Hepatocyte (in vitro differentiated cells): ENCODE data around the gene PCDHGC5. TPM values are rescaled to one million over a fixed set of nuclear protein-coding genes. Genes with fewer than 3 reads are reported as not detected.

Experiments
- DNase-seq: peaks from one replicate; pipeline ENCODE4 v3.0.0-alpha.2; 2016; ENCODE audit warnings: low spot score
- H2AFZ ChIP-seq: fragments of 200-600 bp; sonication (generic); 2 replicates; pipeline ENCODE4 v1.6.0; 2016; ENCODE audit warnings: antibody characterized with exemption, mild to moderate bottlenecking
- H3K27ac ChIP-seq: fragments of 200-600 bp; sonication (generic); 2 replicates; pipeline ENCODE4 v1.5.1; 2016; ENCODE audit warnings: mild to moderate bottlenecking
- H3K27me3 ChIP-seq: fragments of 200-600 bp; sonication (generic); 2 replicates; pipeline ENCODE4 v1.6.1; 2016
- H3K36me3 ChIP-seq: fragments of 200-600 bp; sonication (generic); replicated peaks from 2 replicates; pipeline ENCODE4 v1.5.1; 2016; ENCODE audit warnings: low read depth; ENCODE audit not compliant: insufficient read depth
- H3K4me1 ChIP-seq: fragments of 200-600 bp; sonication (generic); 2 replicates; pipeline ENCODE4 v1.5.1; 2016; ENCODE audit warnings: mild to moderate bottlenecking, moderate library complexity; ENCODE audit not compliant: insufficient read depth
- H3K4me2 ChIP-seq: fragments of 200-600 bp; sonication (generic); 2 replicates; pipeline ENCODE4 v1.6.0; 2016
- H3K4me3 ChIP-seq: fragments of 200-600 bp; sonication (generic); 2 replicates; pipeline ENCODE4 v1.5.1; 2016; ENCODE audit warnings: mild to moderate bottlenecking
- H3K79me2 ChIP-seq: fragments of 200-600 bp; sonication (generic); 2 replicates; pipeline ENCODE4 v1.6.0; 2017; ENCODE audit warnings: mild to moderate bottlenecking
- H3K9me2 ChIP-seq: fragments of 200-600 bp; sonication (generic); replicated peaks from 2 replicates; pipeline ENCODE4 v1.6.0; 2017; ENCODE audit warnings: mild to moderate bottlenecking; ENCODE audit not compliant: insufficient read depth
- H3K9me3 ChIP-seq: fragments of 200-600 bp; sonication (generic); 2 replicates; pipeline ENCODE4 v1.5.1; 2016; ENCODE audit warnings: low read depth, mild to moderate bottlenecking
- H4K20me1 ChIP-seq: fragments of 200-600 bp; sonication (generic); 2 replicates; pipeline ENCODE4 v1.6.0; 2016; ENCODE audit warnings: mild to moderate bottlenecking; ENCODE audit not compliant: insufficient read depth, poor library complexity, severe bottlenecking
- EZH2 ChIP-seq: fragments of 200-600 bp; sonication (generic); IDR thresholded peaks from 2 replicates; pipeline ENCODE4 v1.6.1; 2016; ENCODE audit warnings: antibody characterized with exemption, mild to moderate bottlenecking, borderline replicate concordance
- EZH2phosphoT487 ChIP-seq: fragments of 200-600 bp; sonication (generic); IDR thresholded peaks from one replicate; pipeline ENCODE4 v1.6.1; 2018; ENCODE audit warnings: antibody characterized with exemption, mild to moderate bottlenecking, low read depth, moderate library complexity; ENCODE audit not compliant: unreplicated experiment, severe bottlenecking
- WGBS: methylation state at CpG from one replicate; pipeline ENCODE4 v1.1.6; 2016; ENCODE audit warnings: low lambda C conversion rate; ENCODE audit errors: missing lambda C conversion rate; 5-methylcytosine and 5-hydroxymethylcytosine counted together
- polyA plus RNA-seq: library from polyadenylated mRNA; unstranded; fragments of >200 nt; fragmentation: Nextera tagmentation; extraction: Ambion mirVana; gene quantifications from 2 replicates; pipeline ENCODE4 v1.2.1, GENCODE V29; 2016
- total RNA-seq: library from RNA; depleted of rRNA; stranded (reverse); fragments of >200 nt; gene quantifications from 2 replicates; pipeline ENCODE4 v1.2.3, GENCODE V29; 2014
- TF ChIP-seq, protein P1 (sequence below): fragments of 200-600 bp; sonication (generic); IDR thresholded peaks from 2 replicates; pipeline ENCODE4 v1.5.1; 2016; ENCODE audit warnings: antibody characterized with exemption, mild to moderate bottlenecking; ENCODE audit not compliant: poor library complexity

The PCDHGC5 gene
- total and polyA plus RNA-seq, 2 experiments from 2014 or later, result 0.16 to 1.1 TPM

DNA sequence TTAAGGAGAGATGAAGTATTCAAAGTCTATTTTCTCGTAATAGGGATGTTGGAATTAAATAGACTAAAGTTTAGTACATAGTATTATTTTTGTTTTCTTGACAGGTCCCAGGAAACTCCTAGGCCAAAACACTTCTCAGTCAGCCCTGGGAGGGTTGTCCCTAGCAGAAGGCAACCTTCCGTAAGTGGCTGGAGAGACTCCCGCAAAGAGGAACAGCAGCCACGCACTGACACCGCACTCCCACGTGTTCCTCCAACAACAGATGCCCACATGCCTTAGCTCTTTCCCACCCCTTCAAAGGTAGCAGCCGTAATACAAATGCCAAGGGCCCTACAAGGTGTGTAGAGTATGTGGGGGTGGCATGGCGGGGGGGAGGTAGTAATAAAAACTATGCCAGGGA is 28.4 kb downstream of the PCDHGC5 start:
- no peaks in the 10 kb centered on the region for H3K9me3 ChIP-seq
- TF ChIP-seq EZH2, result no peak
- no peak for TF ChIP-seq EZH2phosphoT487
- TF ChIP-seq, protein P1, sequence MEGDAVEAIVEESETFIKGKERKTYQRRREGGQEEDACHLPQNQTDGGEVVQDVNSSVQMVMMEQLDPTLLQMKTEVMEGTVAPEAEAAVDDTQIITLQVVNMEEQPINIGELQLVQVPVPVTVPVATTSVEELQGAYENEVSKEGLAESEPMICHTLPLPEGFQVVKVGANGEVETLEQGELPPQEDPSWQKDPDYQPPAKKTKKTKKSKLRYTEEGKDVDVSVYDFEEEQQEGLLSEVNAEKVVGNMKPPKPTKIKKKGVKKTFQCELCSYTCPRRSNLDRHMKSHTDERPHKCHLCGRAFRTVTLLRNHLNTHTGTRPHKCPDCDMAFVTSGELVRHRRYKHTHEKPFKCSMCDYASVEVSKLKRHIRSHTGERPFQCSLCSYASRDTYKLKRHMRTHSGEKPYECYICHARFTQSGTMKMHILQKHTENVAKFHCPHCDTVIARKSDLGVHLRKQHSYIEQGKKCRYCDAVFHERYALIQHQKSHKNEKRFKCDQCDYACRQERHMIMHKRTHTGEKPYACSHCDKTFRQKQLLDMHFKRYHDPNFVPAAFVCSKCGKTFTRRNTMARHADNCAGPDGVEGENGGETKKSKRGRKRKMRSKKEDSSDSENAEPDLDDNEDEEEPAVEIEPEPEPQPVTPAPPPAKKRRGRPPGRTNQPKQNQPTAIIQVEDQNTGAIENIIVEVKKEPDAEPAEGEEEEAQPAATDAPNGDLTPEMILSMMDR, result no peak
- no peak for DNase-seq
- H2AFZ ChIP-seq, result no peak overlapping the region
- 87% methylated on average over 8 of the region's 8 CpGs for WGBS
- H3K27me3 ChIP-seq, result no peaks in the 10 kb centered on the region
- no peaks in the 10 kb centered on the region for H4K20me1 ChIP-seq
- no peaks in the 10 kb centered on the region for H3K36me3 ChIP-seq
- H3K4me1 ChIP-seq, result peaks cover 35% of the 10 kb centered on the region
- H3K79me2 ChIP-seq, result no peaks in the 10 kb centered on the region
- H3K27ac ChIP-seq, result peak overlapping the region; percentile 48
- H3K4me2 ChIP-seq, result no peak overlapping the region
- H3K4me3 ChIP-seq, result no peak overlapping the region
- no peaks in the 10 kb centered on the region for H3K9me2 ChIP-seq

DNA sequence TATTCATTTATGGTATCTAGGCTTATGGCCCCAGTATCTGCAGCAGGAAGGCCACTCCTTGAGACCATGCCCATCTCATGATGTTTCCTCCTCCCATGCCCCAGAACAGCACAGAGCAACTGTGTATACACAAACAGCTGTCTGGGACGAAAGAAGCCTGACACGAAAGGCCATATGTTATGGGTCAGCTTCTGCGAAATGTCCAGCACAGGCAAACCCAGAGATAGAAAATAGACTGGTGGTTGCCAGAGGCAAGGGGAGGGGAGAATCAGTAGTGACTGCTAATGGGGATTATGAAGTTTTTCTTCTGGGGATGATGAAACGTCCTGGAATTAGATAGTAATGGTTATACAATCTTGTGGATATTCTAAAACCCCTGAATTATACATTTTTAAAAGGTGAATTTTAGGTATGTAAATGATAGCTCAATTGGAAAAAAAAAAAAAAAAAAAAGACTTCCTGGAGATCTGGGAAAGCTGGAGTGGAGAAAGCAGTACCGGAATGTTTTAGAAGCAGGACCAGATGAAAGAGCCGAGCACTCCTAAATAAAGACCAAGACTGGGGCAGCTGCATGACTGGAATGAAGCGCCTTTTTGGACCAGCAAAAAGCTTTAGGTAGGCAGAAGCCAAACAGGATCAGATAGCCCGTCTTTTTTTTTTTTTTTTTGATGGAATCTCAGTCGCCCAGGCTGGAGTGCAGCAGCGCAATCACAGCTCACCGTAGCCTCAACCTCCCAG is 29.2 kb downstream of the PCDHGC5 start:
- H3K9me2 ChIP-seq, result no peaks in the 10 kb centered on the region
- H2AFZ ChIP-seq, result no peak overlapping the region
- H3K4me3 ChIP-seq, result no peak overlapping the region
- 65% methylated on average over 11 of the region's 11 CpGs for WGBS
- H3K4me1 ChIP-seq, result peaks cover 38% of the 10 kb centered on the region
- no peaks in the 10 kb centered on the region for H3K27me3 ChIP-seq
- peak overlapping the region; percentile 48 for H3K27ac ChIP-seq
- H4K20me1 ChIP-seq, result no peaks in the 10 kb centered on the region
- no peak overlapping the region for H3K4me2 ChIP-seq
- no peak for TF ChIP-seq EZH2
- TF ChIP-seq, protein P1, result no peak
- H3K36me3 ChIP-seq, result no peaks in the 10 kb centered on the region
- no peaks in the 10 kb centered on the region for H3K9me3 ChIP-seq
- no peak for DNase-seq
- H3K79me2 ChIP-seq, result no peaks in the 10 kb centered on the region

DNA sequence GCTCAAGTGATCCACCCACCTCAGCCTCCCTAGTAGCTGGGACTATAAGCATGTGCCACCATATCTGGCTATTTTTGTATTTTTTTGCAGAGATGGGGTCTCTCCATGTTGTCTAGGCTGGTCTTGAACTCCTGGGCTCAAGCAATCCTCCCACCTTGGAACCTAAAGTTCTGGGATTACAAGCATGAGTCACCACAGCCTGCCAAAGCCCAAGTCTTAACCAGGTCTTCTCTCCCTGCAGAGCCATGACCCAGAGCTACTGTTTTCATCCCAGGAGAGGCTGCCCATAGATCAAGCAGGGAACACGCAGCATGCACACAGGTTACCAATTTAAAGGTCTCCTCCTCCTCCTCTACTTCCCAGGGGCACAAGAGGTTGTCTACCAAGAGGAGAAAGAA is 29.7 kb downstream of the PCDHGC5 start:
- WGBS, result 100% methylated on average over 1 of the region's 1 CpG
- Histone ChIP-seq H3K9me3 (no peaks in the 10 kb centered on the region), H3K9me2 (no peaks in the 10 kb centered on the region), H2AFZ (no peak overlapping the region), H3K4me1 (peaks cover 33% of the 10 kb centered on the region), H3K27me3 (no peaks in the 10 kb centered on the region), H4K20me1 (no peaks in the 10 kb centered on the region), H3K4me2 (no peak overlapping the region), H3K79me2 (peaks cover 4% of the 10 kb centered on the region), H3K27ac (peak overlapping the region; percentile 48), H3K36me3 (no peaks in the 10 kb centered on the region), H3K4me3 (no peak overlapping the region)
- TF ChIP-seq EZH2 (no peak), EZH2phosphoT487 (no peak)
- TF ChIP-seq, protein P1, result no peak
- no peak for DNase-seq
